Measurements from ENCODE around the gene CBLC.

DNA sequence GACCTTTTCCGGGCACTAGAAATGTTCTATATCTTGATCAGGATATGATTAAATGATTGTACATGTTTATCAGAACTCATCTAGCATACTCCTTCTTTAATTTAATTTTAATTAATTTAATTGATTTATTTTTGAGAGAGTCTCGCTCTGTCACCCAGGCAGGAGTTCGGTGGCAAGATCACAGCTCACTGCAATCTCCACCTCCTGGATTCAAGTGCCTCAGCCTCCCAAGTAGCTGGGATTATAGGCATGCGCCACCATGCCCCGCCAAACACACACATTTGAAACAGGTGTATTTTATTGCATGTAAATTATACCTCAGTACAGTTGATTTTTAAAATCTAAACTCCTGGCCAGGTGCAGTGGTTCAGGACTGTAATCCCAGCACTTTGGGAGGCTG is 46.6 kb upstream of the CBLC start:
- TF ChIP-seq, protein P1, sequence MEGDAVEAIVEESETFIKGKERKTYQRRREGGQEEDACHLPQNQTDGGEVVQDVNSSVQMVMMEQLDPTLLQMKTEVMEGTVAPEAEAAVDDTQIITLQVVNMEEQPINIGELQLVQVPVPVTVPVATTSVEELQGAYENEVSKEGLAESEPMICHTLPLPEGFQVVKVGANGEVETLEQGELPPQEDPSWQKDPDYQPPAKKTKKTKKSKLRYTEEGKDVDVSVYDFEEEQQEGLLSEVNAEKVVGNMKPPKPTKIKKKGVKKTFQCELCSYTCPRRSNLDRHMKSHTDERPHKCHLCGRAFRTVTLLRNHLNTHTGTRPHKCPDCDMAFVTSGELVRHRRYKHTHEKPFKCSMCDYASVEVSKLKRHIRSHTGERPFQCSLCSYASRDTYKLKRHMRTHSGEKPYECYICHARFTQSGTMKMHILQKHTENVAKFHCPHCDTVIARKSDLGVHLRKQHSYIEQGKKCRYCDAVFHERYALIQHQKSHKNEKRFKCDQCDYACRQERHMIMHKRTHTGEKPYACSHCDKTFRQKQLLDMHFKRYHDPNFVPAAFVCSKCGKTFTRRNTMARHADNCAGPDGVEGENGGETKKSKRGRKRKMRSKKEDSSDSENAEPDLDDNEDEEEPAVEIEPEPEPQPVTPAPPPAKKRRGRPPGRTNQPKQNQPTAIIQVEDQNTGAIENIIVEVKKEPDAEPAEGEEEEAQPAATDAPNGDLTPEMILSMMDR (conservative IDR thresholded peaks at IDR 0.05): no peak
- no peak for TF ChIP-seq ZFX (IDR thresholded peaks at IDR 0.05)
